HG03097 (cell line): ENCODE results near the gene DCST1.

Experiments used
- ATAC-seq: cut with Tn5 transposase; IDR thresholded peaks from one replicate; pipeline ENCODE4 v1.9.1; 2021; ENCODE audit not compliant: unreplicated experiment, low FRiP score

The DCST1 gene

DNA sequence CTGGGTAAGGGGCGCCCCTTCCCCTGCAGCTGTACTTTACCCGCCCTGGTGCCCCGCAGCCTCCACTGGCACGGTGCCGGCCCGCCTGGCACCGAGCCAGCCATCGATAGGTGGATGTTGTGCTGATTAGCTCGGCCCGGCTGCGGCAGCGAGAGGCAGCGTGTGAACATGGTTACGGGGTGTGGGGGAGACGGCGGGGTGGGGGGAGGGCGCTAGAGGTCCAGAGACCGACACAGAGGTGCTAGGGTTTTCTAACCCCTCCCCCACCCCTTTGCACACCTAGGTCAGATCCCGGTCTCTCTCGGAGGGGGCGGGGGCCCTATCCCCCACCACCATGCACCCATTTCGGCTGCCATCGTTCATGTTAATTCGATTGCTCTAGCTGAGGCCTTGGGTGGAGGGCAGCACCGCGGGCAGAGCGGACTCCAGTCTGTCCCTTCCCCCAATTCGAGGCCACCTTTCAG lies 36.6 kb downstream of the DCST1 start:
- ATAC-seq = no peak

DNA sequence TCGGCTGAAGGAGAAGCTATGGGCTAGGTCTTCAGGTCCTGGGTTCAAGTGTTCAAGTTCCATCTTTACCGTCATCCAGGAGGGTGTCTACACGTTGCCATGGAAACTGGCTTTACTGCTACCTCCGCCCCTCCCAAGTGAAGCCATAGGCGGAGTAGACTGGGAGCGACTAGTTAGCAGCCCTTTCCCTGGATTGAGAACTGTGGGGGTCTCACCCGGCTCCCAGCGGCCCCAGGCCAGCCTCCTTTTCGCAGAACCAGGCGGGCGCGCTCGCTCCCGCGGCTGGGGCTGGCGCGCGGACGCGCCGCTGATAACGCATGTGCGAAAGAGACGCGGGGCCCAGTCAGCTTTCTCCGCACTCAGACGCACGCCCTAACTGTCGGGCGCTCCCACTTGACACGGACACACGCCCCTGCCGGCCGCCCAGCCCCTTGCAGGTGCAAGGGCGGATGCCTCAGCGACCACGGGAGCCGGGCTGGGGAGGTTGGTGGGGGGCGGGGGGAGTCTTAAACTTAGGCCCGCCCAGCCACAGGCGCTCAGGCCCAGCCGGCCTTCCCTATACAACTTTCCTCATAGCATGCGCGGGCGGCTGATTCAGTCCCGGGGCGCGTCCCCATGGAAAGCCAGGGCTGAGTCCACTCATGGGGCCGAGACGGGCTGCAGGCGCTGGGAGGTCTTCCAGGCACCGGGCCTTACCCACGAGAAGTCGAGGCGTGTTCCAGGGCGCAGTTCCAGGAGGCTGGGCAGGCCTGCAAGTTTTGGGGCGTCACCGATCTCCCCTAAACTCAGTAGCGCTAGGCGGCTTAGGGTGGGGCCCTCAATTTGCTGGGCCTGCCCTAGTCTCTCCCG lies 37.3 kb downstream of the DCST1 start:
- ATAC-seq = peak; percentile 64

DNA sequence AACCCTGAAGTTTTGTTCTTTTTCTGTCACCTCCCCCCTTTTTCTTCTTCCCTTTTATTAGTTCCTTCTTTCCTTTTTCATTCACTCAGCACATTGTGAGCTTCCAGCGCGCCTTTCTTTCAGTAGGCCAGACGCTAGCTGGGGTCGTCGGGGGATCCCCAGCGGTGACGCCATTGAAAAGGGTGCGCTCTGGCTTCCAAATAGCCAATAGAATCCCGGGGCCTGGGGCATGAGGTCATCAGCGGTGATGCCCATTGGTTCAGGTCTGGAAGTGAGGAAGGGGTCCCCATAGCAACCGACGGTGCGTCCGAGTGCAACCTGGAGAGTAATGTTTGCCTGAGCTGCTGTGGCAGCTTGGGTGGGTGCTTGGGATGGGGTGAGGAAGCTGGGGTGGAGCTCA lies 38.1 kb downstream of the DCST1 start:
- no peak for ATAC-seq

DNA sequence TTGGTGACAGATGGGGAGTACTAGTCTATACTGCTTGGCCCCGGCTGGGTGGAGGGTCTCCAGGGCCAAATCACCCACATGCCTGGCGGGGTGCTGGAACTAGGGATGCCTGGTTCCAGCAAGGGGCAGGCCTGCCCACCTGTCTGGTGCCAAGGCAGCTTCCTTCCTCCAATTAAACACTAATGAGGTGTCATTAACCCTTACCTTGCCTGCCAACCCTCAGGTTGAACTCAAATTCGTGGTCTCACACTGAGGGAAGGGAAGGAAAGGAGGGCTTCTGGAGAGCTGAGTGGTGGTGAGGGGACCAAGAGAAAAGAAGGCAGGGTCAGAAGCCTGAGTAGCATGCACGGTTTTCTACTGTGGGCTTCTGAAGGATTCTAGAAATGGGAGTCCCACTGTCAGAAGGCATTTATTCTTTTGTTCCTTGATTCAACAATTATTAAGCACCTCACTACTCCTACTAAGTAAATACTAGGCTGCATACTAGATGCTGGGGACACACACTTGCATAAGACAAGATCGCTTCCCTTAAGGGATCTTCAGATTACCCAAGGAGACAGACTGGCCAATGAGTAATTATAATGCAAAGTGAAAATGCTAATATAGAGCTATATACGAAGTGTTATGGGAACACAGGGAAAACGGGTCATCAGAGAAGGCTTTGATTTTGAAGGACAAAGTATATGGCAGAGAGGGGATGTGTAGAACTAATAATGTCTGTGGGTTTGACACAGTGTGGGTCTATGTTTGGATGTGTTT lies 39.1 kb downstream of the DCST1 start:
- ATAC-seq = no peak

DNA sequence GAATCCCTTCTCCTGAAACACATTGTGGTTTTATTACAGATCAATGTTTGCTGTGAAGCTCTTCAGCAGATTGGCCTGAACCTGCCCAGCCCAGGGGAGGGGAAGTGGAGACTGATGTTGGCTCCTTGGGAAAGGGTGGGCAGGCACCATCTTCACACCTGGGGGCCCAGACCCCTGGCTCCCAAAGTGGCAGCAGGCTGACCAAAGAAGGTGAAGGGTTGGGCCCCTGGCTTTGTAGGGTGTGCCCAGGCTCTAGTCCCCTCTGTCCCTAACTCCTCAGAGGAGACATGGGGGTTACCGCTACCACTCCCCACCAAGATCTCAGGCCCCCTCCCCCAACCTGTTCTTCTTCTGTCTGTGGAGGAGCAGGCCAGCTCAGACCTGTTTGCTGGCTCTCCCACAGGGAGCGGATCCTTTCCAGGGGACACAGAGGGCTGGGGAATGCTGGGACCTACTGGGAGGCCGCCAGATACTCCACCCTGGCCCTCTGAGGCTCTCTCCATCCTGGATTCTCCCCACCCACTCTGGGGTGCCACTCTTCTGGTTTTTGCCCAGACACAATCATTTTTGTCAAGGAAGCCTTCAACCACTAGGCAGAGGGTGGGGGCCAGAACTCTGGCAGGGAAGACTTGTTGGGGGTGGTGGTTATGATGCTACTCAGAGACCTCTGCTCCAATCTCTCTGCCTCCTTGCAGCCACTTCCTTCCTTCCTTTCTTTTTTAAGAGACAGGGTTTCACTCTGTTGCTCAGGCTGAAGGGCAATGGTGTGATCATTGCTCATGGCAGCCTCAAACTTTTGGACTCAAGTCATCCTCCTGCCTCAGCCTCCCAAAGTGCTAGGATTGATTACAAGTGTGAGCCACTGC lies 40.0 kb downstream of the DCST1 start:
- no peak for ATAC-seq

DNA sequence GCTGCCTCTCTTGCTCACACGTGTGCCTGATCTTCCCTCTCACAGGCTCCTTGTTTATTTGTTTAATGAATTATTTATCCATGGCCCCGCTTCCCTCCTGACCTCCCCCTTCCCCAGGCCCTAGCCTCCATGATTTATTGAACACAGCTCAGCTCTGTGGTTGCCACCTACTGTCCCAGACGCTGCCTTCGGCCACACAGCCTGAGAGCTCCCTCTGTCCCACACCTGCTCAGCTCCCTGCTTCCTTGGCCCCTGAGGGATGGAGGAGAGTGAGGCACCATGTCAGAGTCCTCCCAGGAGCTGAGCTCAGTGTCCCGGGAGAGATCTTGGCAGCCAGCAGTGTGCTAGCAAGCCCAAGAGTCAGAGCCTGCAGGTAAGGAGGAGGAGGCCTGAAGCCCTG lies 41.9 kb downstream of the DCST1 start:
- no peak for ATAC-seq

DNA sequence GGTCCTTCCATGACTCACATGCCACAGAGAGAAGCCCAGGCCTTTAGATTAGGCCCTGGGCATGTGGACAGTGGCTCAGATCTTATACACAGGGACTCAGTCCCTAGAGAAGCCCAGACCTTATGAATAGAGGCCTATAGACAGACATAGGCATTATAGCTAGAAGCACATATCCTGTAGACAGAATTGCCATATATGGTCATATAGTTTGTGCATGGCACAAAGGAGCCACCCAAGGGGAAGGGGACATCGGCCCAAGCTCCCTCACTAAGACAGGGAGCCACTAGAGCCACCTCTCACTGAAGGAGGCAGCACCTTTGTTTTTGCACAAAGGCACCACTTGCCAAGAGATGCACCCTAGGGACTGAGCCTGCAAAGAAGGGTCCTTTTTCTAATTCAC lies 42.7 kb downstream of the DCST1 start:
- ATAC-seq = no peak

DNA sequence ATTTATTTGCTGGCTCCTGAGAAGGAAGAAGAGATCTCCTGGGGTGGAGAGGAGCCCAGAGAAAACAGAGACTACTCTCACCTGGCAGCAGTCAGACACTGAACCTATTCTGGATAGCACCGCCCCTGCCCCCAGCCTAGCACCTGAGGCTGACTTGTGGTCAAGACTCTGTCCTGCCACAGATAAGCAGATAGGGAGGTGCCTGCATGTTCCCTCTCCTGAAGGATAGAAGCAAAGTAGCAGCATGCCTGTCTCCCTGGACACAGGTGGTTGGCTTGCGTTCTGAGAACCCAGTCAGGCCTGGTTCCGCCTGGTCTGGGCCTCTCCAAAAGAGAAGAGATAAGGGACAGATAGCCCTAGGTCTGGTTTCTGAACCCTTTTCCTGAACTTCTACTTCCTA lies 43.7 kb downstream of the DCST1 start:
- ATAC-seq = no peak

DNA sequence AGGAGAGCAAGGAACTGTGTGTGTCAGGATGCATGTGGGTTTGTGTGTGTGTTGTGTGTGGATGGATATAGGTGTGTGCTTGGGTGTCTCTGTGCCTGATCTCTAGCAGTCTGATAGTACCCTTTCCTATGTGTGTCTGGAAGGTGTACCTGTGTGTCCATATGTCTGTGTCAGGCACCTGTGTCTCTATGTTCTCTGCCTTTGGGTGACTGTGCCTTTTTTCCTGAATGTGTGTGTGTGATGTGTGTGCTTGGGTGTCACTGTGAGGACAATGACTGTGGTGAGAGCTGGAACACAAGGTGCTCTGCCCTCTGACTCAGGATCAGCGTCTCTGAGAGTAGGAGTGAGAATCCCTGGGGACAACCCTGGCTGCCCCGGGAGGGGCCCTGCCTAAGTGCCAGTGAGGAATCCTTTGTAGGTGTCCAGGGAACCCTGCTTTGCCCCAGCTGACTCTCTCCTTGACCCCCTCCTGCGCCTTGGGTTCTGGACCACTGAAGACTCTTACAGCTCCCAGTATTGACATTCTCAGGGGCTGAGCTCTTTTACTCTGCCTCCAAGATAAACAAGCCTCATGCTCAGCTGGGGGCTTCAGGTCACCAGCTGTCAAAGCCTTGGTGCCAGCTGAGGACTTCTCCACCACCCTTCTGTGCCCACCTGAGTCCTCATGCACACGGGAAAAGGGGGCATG lies 44.3 kb downstream of the DCST1 start:
- ATAC-seq = no peak

DNA sequence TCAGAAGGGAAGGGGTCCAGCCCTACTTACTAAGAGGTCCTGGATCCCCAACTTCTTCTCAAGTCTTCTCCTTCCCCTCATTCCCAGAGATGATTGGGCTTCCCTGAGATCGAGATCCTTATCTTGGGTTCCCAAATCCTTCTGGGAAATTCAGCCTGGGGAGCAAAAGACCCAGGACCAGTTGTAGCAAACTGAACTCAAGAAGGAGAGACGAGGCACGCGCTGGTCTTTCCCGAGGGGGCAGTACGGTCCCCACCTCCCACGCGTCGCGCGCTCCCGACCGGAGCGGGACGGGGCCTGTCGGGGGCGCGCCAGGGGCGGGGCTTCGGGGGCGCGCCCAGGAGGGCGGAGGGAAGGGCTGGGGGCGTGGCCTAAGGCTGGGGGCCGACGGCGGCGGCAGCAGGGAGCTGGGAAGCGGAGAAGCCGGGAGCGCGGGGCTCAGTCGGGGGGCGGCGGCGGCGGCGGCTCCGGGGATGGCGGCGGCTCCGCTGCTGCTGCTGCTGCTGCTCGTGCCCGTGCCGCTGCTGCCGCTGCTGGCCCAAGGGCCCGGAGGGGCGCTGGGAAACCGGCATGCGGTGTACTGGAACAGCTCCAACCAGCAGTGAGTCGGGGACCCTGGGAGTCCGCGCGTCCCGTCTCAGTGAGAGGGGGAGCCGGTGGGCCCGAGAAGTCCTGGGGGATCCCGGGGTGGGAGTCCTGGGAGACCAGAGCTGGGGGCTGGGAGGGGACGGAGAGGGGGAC lies 45.0 kb downstream of the DCST1 start, which contains the start of gene EFNA3:
TSS of gene EFNA3 (plus strand) at position 369 of the 741 bp plus-strand sequence. CDS start at position 474, 105 bp downstream.
- ATAC-seq = no peak

DNA sequence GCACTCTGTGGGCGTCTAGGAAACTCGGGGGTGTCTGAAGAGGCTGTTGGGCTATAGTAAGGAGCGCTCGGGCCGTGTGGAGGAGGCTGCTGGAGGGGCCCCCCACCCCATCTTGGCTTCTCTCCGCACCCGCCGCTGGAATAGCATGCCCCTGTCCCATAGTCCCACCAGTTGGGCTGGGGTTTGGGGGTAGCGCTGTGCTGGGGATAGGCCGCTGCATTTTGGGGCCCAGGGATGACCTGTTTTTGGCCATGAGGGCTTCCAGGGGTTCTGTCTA lies 45.5 kb downstream of the DCST1 start:
- no peak for ATAC-seq

DNA sequence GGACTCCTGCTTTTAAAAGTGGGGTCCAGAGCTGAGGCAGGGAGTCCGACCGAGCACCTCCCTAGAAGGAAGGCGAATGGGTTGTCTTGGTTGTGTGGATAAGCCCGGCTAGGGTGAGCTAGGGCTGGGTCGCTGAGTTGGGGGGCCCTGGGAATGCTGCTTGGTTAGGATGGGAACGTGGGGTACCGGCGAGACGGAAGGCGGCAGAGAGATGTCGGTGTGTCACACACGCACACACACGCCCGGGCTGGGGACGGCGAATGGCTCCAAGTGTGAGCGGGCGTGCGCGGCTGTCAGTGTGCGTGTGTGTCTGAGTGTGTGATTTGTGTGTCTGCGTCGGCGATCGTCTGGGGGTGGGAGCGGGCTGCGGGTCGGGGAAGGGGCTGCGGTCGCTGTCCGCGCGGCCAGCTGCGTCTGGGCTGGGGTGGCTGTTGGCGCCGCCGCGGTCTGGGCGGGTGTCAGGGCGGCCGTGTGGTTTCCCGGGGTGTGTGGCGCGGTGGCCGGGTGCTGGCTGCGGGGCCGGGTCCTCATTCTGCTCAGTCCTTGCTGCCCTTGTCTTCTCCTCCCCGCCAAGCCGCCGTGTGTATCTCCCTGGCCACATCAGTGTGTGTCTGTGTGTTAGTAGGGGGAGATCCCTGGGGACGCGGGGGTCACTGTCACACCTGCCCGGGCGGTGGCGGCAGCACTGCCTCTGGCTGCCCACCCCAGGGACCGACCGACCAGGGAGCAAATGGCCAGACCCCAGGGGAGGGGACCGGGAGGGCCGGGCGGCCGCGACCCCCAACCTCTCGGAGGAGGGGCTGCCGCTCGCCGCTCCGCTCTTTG lies 46.1 kb downstream of the DCST1 start:
- no peak for ATAC-seq

DNA sequence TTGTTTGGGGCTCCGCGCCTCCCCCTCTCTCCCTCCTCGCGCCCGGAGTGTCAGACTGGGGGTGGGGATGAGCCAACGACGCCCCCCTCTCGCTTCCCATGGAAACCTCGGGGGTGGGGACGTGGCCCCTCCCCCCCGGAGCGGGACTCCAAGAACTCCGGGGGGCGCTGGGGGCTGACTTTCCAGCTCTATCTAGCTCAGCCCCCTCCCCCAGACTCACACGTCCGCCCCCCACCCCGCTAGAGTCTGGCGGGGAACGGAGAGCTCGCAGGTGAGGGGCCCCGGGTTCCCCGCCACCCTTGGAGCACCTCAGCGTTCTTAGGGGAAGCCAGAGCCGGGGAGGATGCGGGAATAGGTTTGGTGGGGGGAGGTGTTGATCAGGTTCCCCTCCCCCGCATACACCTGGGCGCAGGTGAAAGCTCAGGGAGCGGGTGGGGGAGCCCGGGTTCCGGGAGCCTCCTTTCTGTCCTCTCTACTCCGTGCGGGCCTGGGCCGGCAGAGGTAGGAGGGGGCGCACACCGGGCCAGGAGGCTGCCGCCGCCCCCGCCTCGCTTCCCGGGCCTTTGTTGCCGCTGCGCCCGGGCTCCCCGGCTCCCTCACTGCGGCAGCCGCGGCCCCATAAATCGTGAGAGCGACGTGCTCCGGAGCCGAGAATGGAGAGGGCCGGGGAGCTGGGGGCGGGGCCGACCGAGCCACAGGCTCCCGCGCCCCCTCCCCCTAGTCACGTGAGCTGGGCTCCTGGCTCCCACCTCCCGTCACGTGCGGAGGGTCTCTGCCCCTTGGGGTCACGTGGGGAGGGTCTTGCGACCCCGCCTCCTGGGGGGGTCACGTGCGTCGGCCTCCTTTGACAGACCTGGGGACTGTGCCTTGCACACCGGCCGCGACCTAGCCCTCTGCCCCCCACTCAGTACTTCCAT lies 46.9 kb downstream of the DCST1 start:
- no peak for ATAC-seq

DNA sequence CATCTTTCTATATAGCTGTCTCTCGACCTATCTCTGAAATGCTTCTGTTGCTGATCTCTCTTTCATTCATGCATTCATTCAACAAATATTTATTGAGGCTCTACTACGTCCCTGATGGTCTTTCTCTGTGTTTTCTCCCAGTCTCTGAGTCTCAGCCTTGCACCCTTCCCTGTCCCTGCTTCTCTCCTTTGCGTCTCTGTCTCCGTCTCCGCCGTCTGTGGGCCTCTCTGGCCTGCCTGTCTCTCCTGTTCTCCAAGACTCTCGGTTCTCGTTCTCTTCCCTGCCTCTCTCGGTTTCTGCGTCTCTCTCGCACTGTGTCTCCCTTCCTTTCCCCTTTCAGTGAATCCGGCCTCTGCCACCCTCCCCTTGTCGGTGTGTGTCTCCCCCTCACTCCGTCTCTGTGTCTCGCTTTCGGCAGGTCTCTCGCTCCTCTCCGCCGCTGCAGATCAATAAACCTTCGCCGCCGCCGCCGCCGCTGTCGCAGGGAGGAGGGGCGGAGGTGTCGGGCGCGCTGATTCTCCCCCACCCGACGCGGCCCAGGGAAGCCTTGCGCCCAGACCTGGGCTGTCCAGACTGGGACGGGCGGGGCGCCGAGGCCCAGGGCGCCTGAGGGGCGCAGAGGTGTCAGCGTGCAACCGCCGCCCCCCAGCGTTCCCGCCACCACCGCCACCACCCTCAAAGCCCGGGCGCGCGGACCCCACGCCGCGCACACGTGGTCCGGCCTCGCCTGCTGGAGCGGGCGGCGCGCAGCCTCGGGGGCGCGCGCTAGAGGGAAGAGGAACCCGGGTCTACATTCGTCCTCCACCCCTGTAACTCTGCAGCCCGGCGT lies 48.1 kb downstream of the DCST1 start:
- no peak for ATAC-seq

DNA sequence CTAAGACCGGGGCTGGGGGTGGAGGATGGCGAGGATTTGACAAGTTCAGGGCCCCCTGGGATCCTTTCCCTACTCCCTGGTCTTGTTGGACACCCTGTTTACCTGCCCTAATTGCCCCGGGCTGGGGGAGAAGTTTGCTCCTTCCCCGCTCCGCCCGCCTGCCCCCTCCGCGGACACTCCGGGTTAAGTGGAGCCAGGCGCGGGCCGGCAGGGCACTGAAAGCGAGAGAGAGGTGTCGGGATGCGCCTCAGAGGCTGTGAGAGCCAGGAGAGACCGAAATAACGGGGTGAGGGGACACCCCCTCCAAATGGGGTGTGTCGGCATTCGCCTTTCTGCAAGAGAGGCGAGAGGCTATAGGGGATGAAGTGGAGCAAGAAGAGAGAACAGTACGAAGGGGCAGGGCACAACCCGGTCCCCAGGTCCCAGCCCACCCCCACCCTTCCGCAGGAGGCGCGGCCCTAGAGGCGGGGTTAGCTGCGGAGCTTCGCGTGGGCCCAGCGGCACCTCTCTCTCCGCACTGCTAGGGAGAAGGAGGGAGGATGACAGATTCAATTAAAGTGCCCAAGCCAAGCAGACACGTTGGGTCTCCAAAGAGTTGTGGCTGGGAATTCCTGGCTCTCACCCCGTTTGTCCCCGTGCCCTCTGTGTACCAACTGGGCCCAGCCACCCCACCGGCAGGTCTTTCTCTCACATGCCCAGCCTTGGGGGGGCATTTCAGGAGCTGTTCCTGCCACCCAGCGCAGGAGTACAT lies 48.9 kb downstream of the DCST1 start:
- no peak for ATAC-seq

DNA sequence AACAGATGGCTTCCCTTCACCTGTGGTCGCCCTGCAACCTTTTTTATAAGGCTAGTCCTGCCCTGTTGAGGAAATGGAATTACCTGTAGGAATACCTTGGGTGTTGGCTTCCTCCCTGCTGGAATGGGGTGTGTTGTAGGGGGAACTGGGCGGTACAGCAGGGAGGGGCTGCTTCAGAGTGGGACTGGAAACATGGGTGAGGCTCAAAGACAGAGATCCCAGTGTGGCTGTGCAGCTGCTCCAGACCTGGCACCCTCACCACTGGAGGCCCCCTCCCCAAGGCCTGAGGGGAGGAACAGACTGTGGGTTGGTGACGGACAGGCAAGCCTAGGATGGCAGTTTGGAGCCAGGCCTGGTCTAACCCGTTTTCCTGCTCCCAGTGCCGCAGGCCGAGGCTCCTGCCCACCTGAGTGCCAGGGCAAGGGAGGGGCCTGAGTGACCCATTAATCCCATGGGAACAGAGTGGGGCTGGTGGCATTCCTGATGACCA lies 49.5 kb downstream of the DCST1 start:
- ATAC-seq = no peak
